ENCODE results near the gene AK1. TPM values are rescaled to one million over a fixed set of nuclear protein-coding genes. Genes with fewer than 3 reads are reported as not detected.

AK1 gene
- 10 to 100 TPM; 46.7 to 52.6 TPM for total RNA-seq
- polyA plus RNA-seq (2013, experiment 1 of 2), result 11.4 TPM
- polyA plus RNA-seq (2013, experiment 2 of 2), result 41.6 TPM
- 0.13 to 17.9 (median 4.8) reads per million in 172 experiments for total RNA-seq

GRCh38 chr9:127877566-127877998 is at the start of gene AK1:
Gene AK1, minus strand, starts transcription at chr9:127877675. Its CDS starts 3,058 bp downstream, at chr9:127874617.
- TF ChIP-seq CTCF (IDR thresholded peaks at IDR 0.05), result no peak
- ATAC-seq (ENCODE audit: poor library complexity) (no peak), DNase-seq (no peak)
- Histone ChIP-seq H3K27ac (ENCODE audit: low read depth in 1 of 2, low read length in 2 of 2) (no peak within 1 kb of the TSS), H3K9me3 (ENCODE audit: control insufficient read depth in 1 of 2, insufficient read depth in 1 of 2, low read length in 2 of 2) (no peaks in the 10 kb centered on the region), H3K4me3 (ENCODE audit: low read length) (no peak within 1 kb of the TSS), H3K27me3 (ENCODE audit: control insufficient read depth in 1 of 2, insufficient read depth in 2 of 2, low read length in 2 of 2) (peaks cover 5 to 6% of the 10 kb centered on the region in 2 experiments), H3K36me3 (ENCODE audit: insufficient read depth, low read length) (no peaks in the 10 kb centered on the region), H3K4me1 (ENCODE audit: insufficient read depth, low read length) (peaks cover 9% of the 10 kb centered on the region)
- H3K9me3 Mint-ChIP-seq, result no peaks in the 10 kb centered on the region
- H3K4me1 Mint-ChIP-seq (ENCODE audit: low read depth), result no peaks in the 10 kb centered on the region
- ChIA-PET CTCF (interaction anchor here (1.4 kb wide), 1 partner anchor 8 kb away, joined by 3 read pairs; no protein-coding TSS in a partner anchor), POLR2A (no interaction called here)
- H3K27ac Mint-ChIP-seq, result no peak within 1 kb of the TSS
- H3K27me3 Mint-ChIP-seq, result no peaks in the 10 kb centered on the region
- H3K4me3 Mint-ChIP-seq, result no peak within 1 kb of the TSS
- H3K36me3 Mint-ChIP-seq (ENCODE audit: low read depth), result peaks cover 10% of the 10 kb centered on the region
- intact Hi-C loops (cut with DNase I, micrococcal nuclease), result loop anchor here in 1 of 2 experiments (5.0 kb wide), 1 partner anchor 35 kb away; no protein-coding TSS in a partner anchor

- H3K36me3 Mint-ChIP-seq (ENCODE audit: low read depth), result no peaks in the 10 kb centered on the region
- H3K27me3 ChIP-seq (ENCODE audit: control insufficient read depth in 1 of 2, insufficient read depth in 2 of 2, low read length in 2 of 2), result peaks cover 0 to 11% of the 10 kb centered on the region in 2 experiments
- no peaks in the 10 kb centered on the region for H3K9me3 Mint-ChIP-seq
- no peaks in the 10 kb centered on the region for H3K9me3 ChIP-seq (ENCODE audit: control insufficient read depth in 1 of 2, insufficient read depth in 1 of 2, low read length in 2 of 2)
- DNase-seq (peak in 2 of 14 experiments; percentile 37 to 56), ATAC-seq (ENCODE audit: poor library complexity) (peak; percentile 0)
- ChIA-PET POLR2A (no interaction called here), CTCF (no interaction called here)
- H3K4me1 ChIP-seq (ENCODE audit: insufficient read depth, low read length), result peaks cover 56% of the 10 kb centered on the region
- intact Hi-C loops (cut with DNase I, micrococcal nuclease), result loop anchor here in 1 of 2 experiments (1.0 kb wide), 1 partner anchor 10 kb away; the partner anchor contains the start of gene DPM2
- TF ChIP-seq CTCF (IDR thresholded peaks at IDR 0.05), result no peak
- H3K27ac Mint-ChIP-seq, result no peak overlapping the region
- peaks cover 4% of the 10 kb centered on the region for H3K27me3 Mint-ChIP-seq
- peaks cover 28% of the 10 kb centered on the region for H3K4me1 Mint-ChIP-seq (ENCODE audit: low read depth)
- H3K4me3 Mint-ChIP-seq, result peak overlapping the region; percentile 62
- H3K27ac ChIP-seq (ENCODE audit: low read depth in 1 of 2, low read length in 2 of 2), result no peak overlapping the region
- peak overlapping the region; percentile 59 for H3K4me3 ChIP-seq (ENCODE audit: low read length)
- no peaks in the 10 kb centered on the region for H3K36me3 ChIP-seq (ENCODE audit: insufficient read depth, low read length)
These were observed 49.4 kb upstream of the AK1 start for GRCh38 chr9:127926906-127927200.

- TF ChIP-seq CTCF (IDR thresholded peaks at IDR 0.05), result no peak
- peaks cover 0 to 11% of the 10 kb centered on the region in 2 experiments for H3K27me3 ChIP-seq (ENCODE audit: control insufficient read depth in 1 of 2, insufficient read depth in 2 of 2, low read length in 2 of 2)
- H3K4me3 Mint-ChIP-seq, result no peak overlapping the region
- CTCF ChIA-PET, result no interaction called here
- H3K36me3 ChIP-seq (ENCODE audit: insufficient read depth, low read length), result no peaks in the 10 kb centered on the region
- no peak for DNase-seq
- no peaks in the 10 kb centered on the region for H3K36me3 Mint-ChIP-seq (ENCODE audit: low read depth)
- no peak for ATAC-seq (ENCODE audit: poor library complexity)
- no peak overlapping the region for H3K27ac Mint-ChIP-seq
- H3K9me3 ChIP-seq (ENCODE audit: control insufficient read depth in 1 of 2, insufficient read depth in 1 of 2, low read length in 2 of 2), result no peaks in the 10 kb centered on the region
- no peaks in the 10 kb centered on the region for H3K9me3 Mint-ChIP-seq
- POLR2A ChIA-PET, result no interaction called here
- peaks cover 57% of the 10 kb centered on the region for H3K4me1 ChIP-seq (ENCODE audit: insufficient read depth, low read length)
- peaks cover 29% of the 10 kb centered on the region for H3K4me1 Mint-ChIP-seq (ENCODE audit: low read depth)
- intact Hi-C loops (cut with DNase I, micrococcal nuclease), result no loop called here
- H3K27me3 Mint-ChIP-seq, result peaks cover 4% of the 10 kb centered on the region
- no peak overlapping the region for H3K27ac ChIP-seq (ENCODE audit: low read depth in 1 of 2, low read length in 2 of 2)
- peak overlapping the region; percentile 59 for H3K4me3 ChIP-seq (ENCODE audit: low read length)
These were observed 48.8 kb upstream of the AK1 start for GRCh38 chr9:127925959-127926905.

Measured in CD4-positive, alpha-beta T cell (primary cell).